ENCODE data around the gene C1S. TPM values are rescaled to one million over a fixed set of nuclear protein-coding genes. Genes with fewer than 3 reads are reported as not detected.

The C1S gene
- total and polyA plus RNA-seq, 2 donors (not counting 1 experiment from before 2014, with no cell fraction given), result 0.21 to 0.64 TPM

DNA sequence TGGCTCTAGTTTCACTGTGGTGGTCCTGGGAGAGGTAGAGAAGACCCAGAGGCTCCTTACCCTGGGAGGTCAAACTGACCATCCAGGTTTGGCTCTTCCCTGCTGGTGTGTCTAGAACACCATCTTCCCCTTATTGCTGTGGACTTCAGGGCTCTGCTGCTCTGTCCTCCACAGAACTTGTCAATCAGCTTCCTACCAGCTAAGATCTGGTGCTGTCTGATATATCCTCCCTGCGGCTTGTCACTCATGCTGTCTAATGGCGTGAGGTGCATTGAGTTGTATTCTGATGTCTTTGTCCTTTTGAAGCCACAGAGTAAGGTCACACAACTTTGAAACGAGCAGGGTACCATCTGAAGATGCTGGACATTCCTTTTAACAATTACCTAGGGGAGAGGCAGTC is 55.7 kb downstream of the C1S start:
- Histone ChIP-seq H3K9ac (ENCODE audit: low read length) (no peak overlapping the region), H2AFZ (ENCODE audit: insufficient read depth, low read depth, low read length, poor library complexity, severe bottlenecking) (no peak overlapping the region), H3K4me3 (ENCODE audit: control extremely low read depth in 1 of 5, extremely low read depth in 1 of 5, insufficient read depth in 1 of 5, low read depth in 2 of 5, low read length in 4 of 5) (no peak overlapping the region), H3K27ac (ENCODE audit: low read length in 2 of 2) (no peak overlapping the region), H3K4me2 (replicated peaks; ENCODE audit: low read depth, low read length, poor library complexity, severe bottlenecking) (no peak overlapping the region), H3K27me3 (replicated peaks in 1 of 4; ENCODE audit: control extremely low read depth in 1 of 4, control insufficient read depth in 3 of 4, insufficient read depth in 4 of 4, low read length in 3 of 4) (no peaks in the 10 kb centered on the region), H3K79me2 (ENCODE audit: control insufficient read depth, insufficient read depth, low read length) (no peaks in the 10 kb centered on the region), H3K9me3 (ENCODE audit: control extremely low read depth in 1 of 3, control insufficient read depth in 2 of 3, insufficient read depth in 1 of 3, low read length in 2 of 3) (no peaks in the 10 kb centered on the region), H4K20me1 (ENCODE audit: control insufficient read depth, insufficient read depth, low read length, poor library complexity, severe bottlenecking) (peaks cover 8% of the 10 kb centered on the region), H3K36me3 (replicated peaks in 1 of 2; ENCODE audit: control extremely low read depth in 1 of 2, control insufficient read depth in 1 of 2, extremely low read depth in 1 of 2, insufficient read depth in 2 of 2, low read length in 1 of 2) (peaks cover 0 to 30% of the 10 kb centered on the region in 2 experiments), H3K4me1 (ENCODE audit: control insufficient read depth in 2 of 2, insufficient read depth in 2 of 2, low read length in 2 of 2) (peaks cover 0 to 2% of the 10 kb centered on the region in 2 donors)
- Mint-ChIP-seq H3K27ac (no peak overlapping the region), H3K4me1 (peaks cover 4% of the 10 kb centered on the region), H3K9me3 (ENCODE audit: insufficient read depth) (no peaks in the 10 kb centered on the region), H3K27me3 (no peaks in the 10 kb centered on the region), H3K4me3 (no peak overlapping the region)
- DNase-seq (no peak), ATAC-seq (ENCODE audit: low read depth) (no peak)
- intact Hi-C loops (cut with micrococcal nuclease), result no loop called here
- TF ChIP-seq EZH2 (IDR thresholded peaks at IDR 0.05; ENCODE audit: borderline replicate concordance, insufficient read depth, low read depth, low read length, poor library complexity, severe bottlenecking), result no peak
- TF ChIP-seq, protein P1, sequence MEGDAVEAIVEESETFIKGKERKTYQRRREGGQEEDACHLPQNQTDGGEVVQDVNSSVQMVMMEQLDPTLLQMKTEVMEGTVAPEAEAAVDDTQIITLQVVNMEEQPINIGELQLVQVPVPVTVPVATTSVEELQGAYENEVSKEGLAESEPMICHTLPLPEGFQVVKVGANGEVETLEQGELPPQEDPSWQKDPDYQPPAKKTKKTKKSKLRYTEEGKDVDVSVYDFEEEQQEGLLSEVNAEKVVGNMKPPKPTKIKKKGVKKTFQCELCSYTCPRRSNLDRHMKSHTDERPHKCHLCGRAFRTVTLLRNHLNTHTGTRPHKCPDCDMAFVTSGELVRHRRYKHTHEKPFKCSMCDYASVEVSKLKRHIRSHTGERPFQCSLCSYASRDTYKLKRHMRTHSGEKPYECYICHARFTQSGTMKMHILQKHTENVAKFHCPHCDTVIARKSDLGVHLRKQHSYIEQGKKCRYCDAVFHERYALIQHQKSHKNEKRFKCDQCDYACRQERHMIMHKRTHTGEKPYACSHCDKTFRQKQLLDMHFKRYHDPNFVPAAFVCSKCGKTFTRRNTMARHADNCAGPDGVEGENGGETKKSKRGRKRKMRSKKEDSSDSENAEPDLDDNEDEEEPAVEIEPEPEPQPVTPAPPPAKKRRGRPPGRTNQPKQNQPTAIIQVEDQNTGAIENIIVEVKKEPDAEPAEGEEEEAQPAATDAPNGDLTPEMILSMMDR (IDR thresholded peaks at IDR 0.05), result no peak
- ChIA-PET POLR2A (no interaction called here), CTCF (interaction anchor here (0.7 to 1.2 kb wide), 2 partner anchors 14 to 247 kb away, joined by 3 read pairs; no protein-coding TSS in a partner anchor)
- no CpG with 5 or more reads among the region's 3 CpGs for WGBS (ENCODE audit: insufficient coverage)

DNA sequence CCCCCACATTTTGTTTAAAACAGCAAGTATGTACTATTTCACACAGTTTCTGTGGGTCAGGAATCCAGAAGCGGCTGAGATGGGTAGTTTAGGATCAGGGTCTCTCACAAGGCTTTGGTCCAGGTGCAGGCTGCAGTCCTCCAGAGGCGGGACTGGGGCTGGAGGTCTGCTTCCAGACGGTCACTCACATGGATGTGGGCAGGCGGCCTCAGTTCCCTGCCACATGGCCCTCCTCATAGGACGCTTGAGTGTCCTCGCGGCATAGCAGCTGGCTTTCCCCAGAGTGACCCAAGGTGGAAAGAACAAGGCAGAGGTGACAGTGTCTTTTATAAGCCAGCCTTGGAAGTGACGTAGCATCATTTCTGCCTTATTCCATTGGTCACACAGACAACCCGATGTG is 56.4 kb downstream of the C1S start:
- Mint-ChIP-seq H3K4me1 (peaks cover 4% of the 10 kb centered on the region), H3K27me3 (no peaks in the 10 kb centered on the region), H3K27ac (no peak overlapping the region), H3K4me3 (no peak overlapping the region), H3K9me3 (ENCODE audit: insufficient read depth) (no peaks in the 10 kb centered on the region)
- Histone ChIP-seq H3K27me3 (replicated peaks in 1 of 4; ENCODE audit: control extremely low read depth in 1 of 4, control insufficient read depth in 3 of 4, insufficient read depth in 4 of 4, low read length in 3 of 4) (no peaks in the 10 kb centered on the region), H4K20me1 (ENCODE audit: control insufficient read depth, insufficient read depth, low read length, poor library complexity, severe bottlenecking) (peaks cover 8% of the 10 kb centered on the region), H2AFZ (ENCODE audit: insufficient read depth, low read depth, low read length, poor library complexity, severe bottlenecking) (no peak overlapping the region), H3K4me2 (replicated peaks; ENCODE audit: low read depth, low read length, poor library complexity, severe bottlenecking) (no peak overlapping the region), H3K36me3 (replicated peaks in 1 of 2; ENCODE audit: control extremely low read depth in 1 of 2, control insufficient read depth in 1 of 2, extremely low read depth in 1 of 2, insufficient read depth in 2 of 2, low read length in 1 of 2) (peaks cover 0 to 30% of the 10 kb centered on the region in 2 experiments), H3K9me3 (ENCODE audit: control extremely low read depth in 1 of 3, control insufficient read depth in 2 of 3, insufficient read depth in 1 of 3, low read length in 2 of 3) (no peaks in the 10 kb centered on the region), H3K79me2 (ENCODE audit: control insufficient read depth, insufficient read depth, low read length) (no peaks in the 10 kb centered on the region), H3K27ac (ENCODE audit: low read length in 2 of 2) (no peak overlapping the region), H3K9ac (ENCODE audit: low read length) (no peak overlapping the region), H3K4me3 (ENCODE audit: control extremely low read depth in 1 of 5, extremely low read depth in 1 of 5, insufficient read depth in 1 of 5, low read depth in 2 of 5, low read length in 4 of 5) (no peak overlapping the region), H3K4me1 (ENCODE audit: control insufficient read depth in 2 of 2, insufficient read depth in 2 of 2, low read length in 2 of 2) (peaks cover 0 to 2% of the 10 kb centered on the region in 2 donors)
- CTCF ChIA-PET, result interaction anchor here (1.2 kb wide), 1 partner anchor 15 kb away, joined by 3 read pairs; no protein-coding TSS in a partner anchor
- ATAC-seq (ENCODE audit: low read depth) (no peak), DNase-seq (no peak)
- 99% methylated on average over 8 of the region's 9 CpGs for WGBS (ENCODE audit: insufficient coverage)
- TF ChIP-seq, protein P1 (IDR thresholded peaks at IDR 0.05), result no peak
- TF ChIP-seq EZH2 (IDR thresholded peaks at IDR 0.05; ENCODE audit: borderline replicate concordance, insufficient read depth, low read depth, low read length, poor library complexity, severe bottlenecking), result no peak
- intact Hi-C loops (cut with micrococcal nuclease), result no loop called here
- POLR2A ChIA-PET, result no interaction called here
